HPDE6-E6E7 (cell line): ENCODE measurements around the gene SLC25A5.
"Not testable (repeated sequence)": the region's sequence is repeated elsewhere in the genome, so short reads cannot be mapped to it uniquely, and the experiment has no call there.

Experiments used
- DNase-seq: peaks from one replicate; pipeline ENCODE4 v3.0.0; 2011; ENCODE audit warnings: missing footprints; ENCODE audit errors: extremely low spot score

SLC25A5 gene

DNA sequence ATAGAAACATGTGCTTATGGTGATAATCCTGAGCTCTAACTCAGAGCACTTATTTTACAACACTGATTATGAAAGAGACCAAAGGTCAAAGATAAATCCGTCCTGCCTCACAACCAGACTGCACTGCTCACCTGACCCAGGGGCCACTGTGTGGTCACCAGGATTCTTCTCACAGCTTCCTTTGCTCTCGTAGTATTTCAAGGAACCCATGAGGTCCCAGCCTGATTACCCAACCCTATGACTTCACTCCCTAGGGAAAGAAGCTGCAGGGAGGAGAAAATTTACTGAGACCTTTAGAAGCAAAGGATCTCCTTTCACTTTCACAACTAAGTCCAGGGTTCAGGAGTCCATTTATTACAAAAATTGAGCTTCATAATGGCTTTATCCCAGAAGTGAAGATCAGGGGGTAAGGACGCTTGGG is 9.6 kb downstream of the SLC25A5 start:
- no peak for DNase-seq

GRCh38 chrX:119478504-119478903 is 10.3 kb downstream of the SLC25A5 start:
- DNase-seq = no peak

- no peak for DNase-seq
Observed at GRCh38 chrX:119479845-119480244, 11.6 kb downstream of the SLC25A5 start.

- DNase-seq = no peak
Observed at GRCh38 chrX:119481323-119481801, 13.1 kb downstream of the SLC25A5 start.

DNA sequence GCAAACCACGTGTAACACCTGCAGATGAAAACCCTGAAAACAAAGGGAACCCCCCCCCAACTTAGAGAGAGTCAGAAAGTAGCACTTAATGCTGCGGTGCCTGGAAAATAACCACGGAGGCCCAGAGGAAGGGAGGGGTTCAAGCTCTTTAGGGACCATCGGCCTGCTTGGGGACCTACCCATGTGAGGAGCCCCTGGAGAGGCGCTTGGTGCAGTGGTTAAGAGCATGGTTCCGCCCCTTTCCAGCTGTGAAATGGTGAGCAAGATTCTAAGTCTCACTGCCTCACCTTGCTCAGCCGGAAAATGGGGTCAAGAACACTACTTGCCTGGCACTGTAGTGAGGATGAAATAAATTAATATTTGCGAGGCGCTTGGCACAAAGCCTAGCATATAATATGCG is 13.8 kb downstream of the SLC25A5 start:
- DNase-seq = no peak

DNA sequence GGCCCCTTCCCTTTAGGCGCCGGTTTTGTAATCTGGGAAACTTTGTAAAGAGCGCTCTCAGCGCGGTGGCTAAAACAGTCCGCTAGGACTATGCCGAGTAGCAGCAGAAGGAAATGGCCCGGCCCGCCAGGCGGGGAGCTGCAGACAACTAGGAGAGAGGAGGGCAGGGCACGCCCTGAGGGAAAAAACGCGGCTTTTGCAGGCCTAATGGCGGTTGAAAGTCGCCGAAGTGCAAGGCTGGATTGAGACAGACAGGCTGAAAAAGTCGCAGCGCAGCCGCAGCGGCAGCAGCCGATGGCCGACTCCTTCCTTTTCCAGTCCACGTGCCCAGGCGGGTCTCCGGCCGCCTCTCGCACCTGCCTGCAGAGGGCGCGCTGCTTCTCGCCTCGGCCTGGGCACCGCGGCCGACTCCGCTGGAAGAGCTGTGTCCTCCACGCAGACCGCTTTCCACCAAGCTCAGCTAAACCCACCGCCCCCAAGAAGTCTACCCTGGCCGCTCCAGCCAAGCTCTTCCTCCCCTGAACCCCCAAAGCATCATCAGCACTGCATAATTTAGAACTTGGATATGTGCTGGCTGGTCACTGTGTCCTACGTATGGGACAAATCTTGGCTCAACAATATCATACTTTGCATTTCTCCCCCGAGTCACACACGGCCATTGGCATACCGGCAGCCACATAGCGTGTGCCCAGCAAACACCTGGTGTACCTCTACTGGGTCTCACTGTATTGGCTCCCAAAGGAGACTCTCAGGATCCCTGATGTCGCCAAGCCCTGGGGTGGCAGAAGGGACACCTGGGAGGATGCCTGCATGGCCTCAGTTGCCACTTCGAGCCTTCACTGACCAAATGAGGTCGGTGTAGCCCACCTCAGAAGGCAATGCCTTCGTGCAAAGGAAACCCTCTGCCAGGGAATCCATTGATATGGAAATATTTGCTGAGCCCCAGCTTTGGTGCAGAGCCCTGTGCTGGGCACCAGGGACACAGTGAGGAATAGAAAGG is 14.5 kb downstream of the SLC25A5 start:
- DNase-seq = no peak

GRCh38 chrX:119486745-119487144 is 18.5 kb downstream of the SLC25A5 start:
- DNase-seq = no peak

DNA sequence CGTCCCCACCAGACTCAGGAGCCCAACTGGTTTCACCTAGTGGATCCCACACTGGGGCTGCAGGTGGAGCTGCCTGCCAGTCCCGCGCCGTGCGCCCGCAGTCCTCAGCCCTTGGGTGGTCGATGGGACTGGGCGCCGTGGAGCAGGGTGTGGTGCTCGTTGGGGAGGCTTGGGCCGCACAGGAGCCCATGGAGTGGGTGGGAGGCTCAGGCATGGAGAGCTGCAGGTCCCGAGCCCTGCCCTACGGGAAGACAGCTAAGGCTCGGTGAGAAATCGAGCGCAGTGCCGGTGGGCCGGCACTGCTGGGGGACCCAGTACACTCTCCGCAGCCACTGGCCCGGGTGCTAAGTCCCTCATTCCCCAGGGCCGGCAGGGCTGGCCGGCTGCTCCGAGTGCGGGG is 19.5 kb downstream of the SLC25A5 start:
- not testable (repeated sequence) for DNase-seq

DNA sequence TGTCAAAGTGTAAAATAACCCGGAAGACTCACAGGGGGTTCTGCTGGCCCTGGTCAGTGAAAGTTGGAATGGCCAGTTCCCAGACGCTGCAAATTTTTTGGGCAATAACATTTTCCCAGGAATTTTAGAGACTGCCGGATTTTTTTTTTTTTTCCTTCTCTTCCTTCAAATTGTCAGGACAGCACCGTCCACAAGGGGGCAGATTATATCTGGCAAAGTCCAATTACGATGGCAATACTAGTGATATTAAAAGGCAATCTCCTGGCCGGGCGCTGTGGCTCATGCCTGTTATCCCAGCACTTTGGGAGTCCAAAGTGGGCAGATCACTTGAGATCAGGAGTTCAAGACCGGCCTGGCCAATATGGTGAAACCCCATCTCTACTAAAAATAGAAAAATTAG is 20.5 kb downstream of the SLC25A5 start:
- DNase-seq = no peak

DNA sequence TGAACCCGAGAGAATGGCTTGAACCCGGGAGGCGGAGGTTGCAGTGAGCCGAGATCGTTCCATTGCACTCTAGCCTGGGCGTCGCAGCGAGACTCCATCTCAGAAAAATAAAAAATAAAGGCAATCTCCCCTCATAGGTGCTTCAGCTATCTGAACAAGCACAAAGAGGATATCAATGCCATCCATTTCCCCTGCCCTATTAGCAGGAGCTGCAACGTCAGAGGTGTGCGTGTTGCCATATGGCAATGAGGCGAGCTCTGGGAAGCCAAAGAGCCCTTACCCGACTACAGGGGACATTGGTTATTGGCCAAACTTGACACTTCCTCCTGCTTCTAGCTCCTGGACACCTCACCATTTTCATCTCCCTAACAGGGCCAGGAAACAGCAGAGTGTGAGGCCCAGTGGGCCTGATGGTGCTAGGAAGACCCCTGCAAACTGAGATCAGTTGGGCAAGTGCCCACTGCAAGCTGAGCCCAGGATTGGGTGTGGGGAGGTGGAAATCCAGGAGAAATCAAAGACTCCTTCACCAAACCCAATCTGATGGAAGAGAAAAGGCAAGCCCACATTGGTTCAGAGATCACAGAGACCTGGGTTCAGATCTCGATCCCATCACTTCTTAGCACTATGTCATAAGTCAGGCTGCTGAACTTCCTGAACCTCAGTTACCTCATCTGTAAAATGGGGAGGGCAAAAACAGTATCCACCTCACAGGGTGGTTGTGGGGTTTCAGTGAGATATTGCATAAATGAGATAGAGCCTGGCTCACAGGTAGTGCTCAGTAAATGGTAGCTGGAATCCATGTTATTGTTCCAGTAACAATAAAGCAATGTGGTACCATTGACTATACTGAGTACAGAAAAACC is 21.2 kb downstream of the SLC25A5 start:
- DNase-seq = no peak

DNA sequence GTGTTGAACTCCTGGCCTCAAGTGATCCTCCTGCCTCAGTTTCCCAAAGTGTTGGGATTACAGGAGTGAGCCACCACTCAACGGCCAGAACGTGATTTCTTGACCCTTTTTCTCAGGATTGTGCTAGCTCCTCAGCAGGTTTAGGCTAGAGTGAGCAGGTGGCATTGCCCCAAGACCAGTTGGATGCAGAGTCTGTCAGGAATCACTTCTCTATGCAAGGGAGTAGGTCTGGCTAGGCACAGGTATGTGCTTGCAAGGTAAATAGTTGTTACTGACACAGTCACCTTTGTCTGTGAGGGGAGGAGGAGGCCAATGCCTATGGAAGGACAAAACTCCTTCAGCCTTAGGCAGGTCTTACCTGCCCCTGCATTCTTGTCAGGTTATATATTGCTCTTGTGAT is 24.2 kb downstream of the SLC25A5 start:
- no peak for DNase-seq

DNA sequence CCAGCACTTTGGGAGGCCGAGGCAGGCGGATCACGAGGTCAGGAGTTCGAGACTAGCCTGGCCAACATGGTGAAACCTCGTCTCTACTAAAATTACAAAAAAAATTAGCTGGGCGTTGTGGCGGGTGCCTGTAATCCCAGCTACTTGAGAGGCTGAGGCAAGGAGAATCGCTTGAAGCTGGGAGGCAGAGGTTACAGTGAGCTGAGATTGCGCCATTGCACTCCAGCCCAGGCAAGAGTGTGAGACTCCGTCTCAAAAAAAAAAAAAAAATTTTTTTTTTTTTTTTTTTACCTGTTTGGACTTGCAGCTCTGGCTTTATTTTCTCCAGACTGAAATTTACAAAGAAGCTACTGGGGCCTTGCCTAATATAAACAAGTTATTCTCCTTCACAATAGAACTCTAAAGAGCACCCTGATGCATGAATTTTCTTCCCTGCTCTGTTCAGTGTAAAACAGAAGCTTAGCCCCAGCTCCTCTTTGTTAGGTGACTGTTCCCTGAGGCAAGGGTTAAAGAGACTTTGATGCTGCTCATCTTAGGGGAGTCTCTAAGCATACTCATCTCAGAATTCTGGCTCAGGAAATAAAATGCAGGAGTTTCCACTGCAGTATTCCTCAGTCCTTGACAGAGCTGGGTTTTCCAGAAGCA is 25.7 kb downstream of the SLC25A5 start:
- not testable (repeated sequence) for DNase-seq

DNA sequence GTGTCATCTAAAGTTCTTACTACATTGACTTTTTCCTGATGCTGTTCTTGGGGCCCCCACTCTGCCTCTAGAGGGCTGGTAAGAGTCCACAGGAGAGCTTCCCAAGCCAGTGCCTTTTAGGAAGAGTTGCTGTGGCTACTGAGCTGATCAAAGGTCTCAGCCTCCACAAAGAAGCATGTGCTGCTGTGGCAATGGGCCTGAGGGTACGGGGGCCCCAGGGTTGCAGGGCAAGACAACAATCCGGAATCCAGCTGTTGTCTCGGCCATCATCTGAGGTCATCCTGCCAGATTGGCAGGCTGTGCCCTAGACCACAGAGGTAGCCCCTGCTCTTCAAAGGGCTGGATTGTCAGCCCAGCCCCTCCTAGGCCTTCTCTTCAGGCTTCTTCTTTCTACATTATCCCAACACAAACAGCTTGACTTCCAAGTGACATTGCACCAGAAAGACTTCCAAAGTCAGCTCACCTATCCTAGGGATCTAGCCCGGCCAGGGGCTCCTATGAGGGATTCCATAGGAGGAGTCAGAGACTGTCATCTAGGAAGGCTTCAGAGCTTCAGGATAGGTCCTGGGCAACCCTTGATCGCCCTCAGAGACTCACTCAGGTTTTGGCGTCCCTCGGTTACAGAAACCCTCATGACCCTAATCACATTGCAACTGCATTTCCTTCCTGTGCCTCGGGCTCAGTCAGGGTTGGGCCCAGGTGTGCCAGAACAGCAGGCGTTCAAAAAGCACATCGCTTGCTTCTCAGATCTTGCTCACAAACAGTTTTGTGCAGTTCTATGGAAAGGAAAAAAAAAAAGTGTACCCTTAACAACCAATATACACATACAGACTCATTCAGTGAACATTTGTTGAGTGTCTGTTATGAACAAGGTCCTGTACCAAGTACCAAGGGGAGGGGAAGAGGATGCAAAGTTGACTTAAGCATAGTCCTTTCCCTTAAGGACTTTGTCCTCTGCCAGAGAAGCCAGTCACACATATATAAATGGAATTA is 27.8 kb downstream of the SLC25A5 start:
- no peak for DNase-seq

- DNase-seq = no peak
Observed at GRCh38 chrX:119497185-119497584, 28.9 kb downstream of the SLC25A5 start.

GRCh38 chrX:119500061-119500800 is 32.0 kb downstream of the SLC25A5 start:
- DNase-seq = no peak

DNA sequence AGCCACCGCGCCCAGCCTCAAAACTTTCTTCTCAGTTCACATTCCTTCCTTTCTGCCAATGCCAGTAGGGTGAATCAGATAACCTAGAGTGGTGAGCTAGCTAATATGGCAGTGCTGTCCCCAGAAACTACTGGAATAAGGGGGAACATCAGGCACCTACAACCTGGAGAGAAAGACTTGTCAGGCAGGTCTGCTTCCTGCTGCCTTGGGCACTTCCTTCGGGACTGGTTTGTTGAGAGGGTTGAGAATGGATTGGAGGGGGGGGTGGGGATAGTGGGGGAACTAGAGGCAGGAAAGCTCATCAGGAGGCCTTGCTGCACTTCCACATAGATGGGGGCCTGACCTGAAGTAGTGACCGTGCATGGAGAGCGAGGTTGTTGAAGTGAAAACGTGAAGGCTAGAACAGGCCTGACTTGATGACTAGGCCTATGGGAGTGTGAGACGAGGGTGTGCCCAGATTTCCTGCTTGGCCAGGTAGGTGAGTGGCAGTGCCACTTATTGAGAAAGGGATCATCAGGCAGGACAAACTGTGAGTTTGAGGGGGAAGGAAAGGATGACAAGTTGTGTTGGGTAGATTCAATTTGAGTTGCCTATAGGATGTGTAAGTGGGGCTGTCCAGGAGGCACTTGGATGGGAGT is 33.4 kb downstream of the SLC25A5 start:
- no peak for DNase-seq

DNA sequence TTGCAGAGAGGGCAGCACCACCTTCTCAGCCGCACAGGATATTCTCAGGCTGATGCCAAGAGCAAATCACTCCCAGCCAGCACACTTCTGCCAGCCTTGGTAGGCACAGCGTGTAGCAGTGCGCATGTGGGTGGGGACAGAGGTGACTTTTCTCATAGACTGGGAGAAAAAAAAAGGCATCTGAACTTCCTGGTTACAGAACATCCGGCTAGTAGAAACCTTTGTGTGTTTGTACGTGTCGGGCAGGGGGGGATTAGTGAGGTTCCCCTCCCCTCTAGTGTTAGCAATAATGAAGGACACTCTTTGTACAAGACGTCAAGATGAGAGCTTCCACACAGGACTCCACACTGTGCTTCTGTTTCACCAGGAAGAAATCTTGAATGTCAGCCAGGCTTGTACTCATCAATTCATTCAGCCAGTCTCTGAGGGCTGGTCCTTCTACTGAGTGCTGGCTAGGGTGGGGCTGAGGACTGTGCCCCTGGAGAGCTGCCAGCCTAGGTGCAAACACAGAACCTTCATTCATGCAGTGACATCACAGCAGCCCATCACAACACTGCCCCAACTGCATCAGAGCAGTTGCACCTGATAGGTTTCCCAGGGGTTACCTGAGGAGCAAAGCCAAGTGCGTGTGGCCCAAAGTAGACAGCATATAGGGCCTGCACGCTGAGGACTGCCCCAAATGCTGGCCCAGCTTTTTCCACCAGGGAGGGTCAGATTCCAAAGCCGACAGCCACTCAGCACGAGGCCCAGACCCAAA is 34.7 kb downstream of the SLC25A5 start:
- no peak for DNase-seq

DNA sequence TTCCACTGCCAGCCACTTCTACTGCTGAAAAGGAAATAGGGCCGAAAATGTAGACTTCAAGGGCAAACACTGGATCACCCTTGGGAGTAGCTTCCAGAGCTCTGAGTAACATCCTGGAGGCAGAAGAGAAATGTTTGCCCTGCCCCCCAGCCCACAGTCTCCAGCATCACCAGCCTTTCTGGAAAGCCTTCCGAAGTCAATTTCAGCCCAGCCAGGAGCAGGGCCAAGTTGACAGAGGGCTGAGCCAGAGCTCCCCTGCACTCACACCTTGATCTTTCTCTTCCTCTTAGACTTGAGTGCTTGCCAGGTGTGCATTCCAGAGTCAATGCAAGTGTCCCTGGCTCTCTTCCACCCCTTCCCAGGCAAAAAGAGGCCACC is 35.2 kb downstream of the SLC25A5 start:
- no peak for DNase-seq

- DNase-seq = not testable (repeated sequence)
Observed at GRCh38 chrX:119505145-119505544, 36.9 kb downstream of the SLC25A5 start.
